HCT116 (cell line): ENCODE measurements around the gene SIRPB2. TPM values are rescaled to one million over a fixed set of nuclear protein-coding genes. Genes with fewer than 3 reads are reported as not detected.
A peak's percentile ranks its signal among the peaks of the same experiment; 100 is the strongest.

Source experiments
- ATAC-seq: fragments of 200-7000 bp; cut with Tn5 transposase; 2 replicates; pipeline ENCODE4 v1.9.1; 2020; ENCODE audit warnings: mild to moderate bottlenecking, moderate library complexity
- BruUV-seq: library from RNA; stranded (reverse); fragments of 400-500 nt; replicated peaks from 2 replicates; lab custom pipeline; 2021; lab: Mats Ljungman, UMichigan
- CTCF ChIA-PET: fragments of 300-600 bp; sonication (Branson Sonifier 250); formaldehyde crosslinking; loops from one replicate; lab custom pipeline; 2021; ENCODE audit warnings: antibody characterized with exemption; lab: Charles Lee
- POLR2A ChIA-PET: fragments of 300-600, 350-600 bp; sonication (Branson Sonifier 250); formaldehyde crosslinking; loops from one replicate; lab custom pipeline; 2021; ENCODE audit warnings: antibody characterized with exemption; lab: Charles Lee
- RAD21 ChIA-PET, 2 experiments: fragments of 300-600 bp; sonication (Branson Sonifier 250); formaldehyde crosslinking; loops; one replicate each; lab custom pipeline; 2023; ENCODE audit warnings: low total read pairs in 2 of 2; ENCODE audit not compliant: uncharacterized antibody in 2 of 2, unreplicated experiment in 2 of 2, low non-redundant PET in 1 of 2; lab: Charles Lee
- DNase-seq: peaks from one replicate; pipeline ENCODE4 v3.0.0-alpha.2; 2010; ENCODE audit warnings: low read depth, low spot score
- H2AFZ ChIP-seq: fragments of 200-600 bp; shearing (Covaris generic), sonication (generic); 2 replicates; pipeline ENCODE4 v1.6.1; 2017; ENCODE audit warnings: low read depth, mixed run types, mixed read lengths, antibody characterized with exemption, low read length; ENCODE audit not compliant: poor library complexity, severe bottlenecking
- H3K27ac ChIP-seq: 2 replicates; pipeline ENCODE4 v1.5.1; 2012; ENCODE audit warnings: low read depth, low read length
- H3K27me3 ChIP-seq: fragments of 200-600 bp; sonication (generic); 2 replicates; pipeline ENCODE4 v1.6.1; 2016; ENCODE audit warnings: mixed run types, low read length, mixed read lengths; ENCODE audit not compliant: insufficient read depth
- H3K36me3 ChIP-seq, 2 experiments: fragments of 200-500 bp in 1 of 2; fragments of 200-600 bp in 1 of 2; sonication (Bioruptor generic) in 1 of 2; sonication (generic) in 1 of 2; 2 replicates each; pipeline versions ENCODE4 v1.5.1 to v1.6.1; 2014 to 2016; ENCODE audit warnings: low read length in 2 of 2, inconsistent platforms in 1 of 2, mixed read lengths in 1 of 2, mixed run types in 1 of 2; ENCODE audit not compliant: insufficient read depth in 2 of 2, control insufficient read depth in 1 of 2
- H3K4me1 ChIP-seq, 2 experiments: fragments of 200-600 bp in 1 of 2; sonication (generic) in 1 of 2; 2 replicates each; pipeline versions ENCODE4 v1.5.1 to v1.6.1; 2012 to 2017; ENCODE audit warnings: low read length in 2 of 2, inconsistent platforms in 1 of 2, mild to moderate bottlenecking in 1 of 2, mixed read lengths in 1 of 2, mixed run types in 1 of 2, moderate library complexity in 1 of 2; ENCODE audit not compliant: insufficient read depth in 2 of 2, control insufficient read depth in 1 of 2
- H3K4me2 ChIP-seq: fragments of 200-600 bp; sonication (generic); 2 replicates; pipeline ENCODE4 v1.6.1; 2017; ENCODE audit warnings: mixed run types, low read length, mixed read lengths
- H3K4me3 ChIP-seq, 2 experiments: fragments of 200-600 bp in 1 of 2; sonication (generic) in 1 of 2; replicated peaks in 1 of 2; 2 replicates each; pipeline ENCODE4 v1.5.1; 2011 to 2016; ENCODE audit warnings: low read length in 2 of 2, control low read depth in 1 of 2, low read depth in 1 of 2, mild to moderate bottlenecking in 1 of 2, mixed read lengths in 1 of 2, mixed run types in 1 of 2
- H3K79me2 ChIP-seq: fragments of 200-600 bp; sonication (generic); 2 replicates; pipeline ENCODE4 v1.6.1; 2017; ENCODE audit warnings: mild to moderate bottlenecking, mixed run types, low read length, moderate library complexity, mixed read lengths; ENCODE audit not compliant: insufficient read depth
- H3K9ac ChIP-seq: fragments of 200-600 bp; sonication (generic); 2 replicates; pipeline ENCODE4 v1.6.1; 2016; ENCODE audit warnings: low read length, mixed read lengths
- H3K9me2 ChIP-seq: fragments of 200-600 bp; sonication (generic), shearing (Covaris generic); 2 replicates; pipeline ENCODE4 v1.6.1; 2017; ENCODE audit warnings: mixed run types, mild to moderate bottlenecking, moderate library complexity; ENCODE audit not compliant: insufficient read depth
- H3K9me3 ChIP-seq, 2 experiments: fragments of 200-500 bp in 1 of 2; fragments of 200-600 bp in 1 of 2; sonication (Bioruptor generic) in 1 of 2; sonication (generic) in 1 of 2; 2 replicates each; pipeline ENCODE4 v1.6.1; 2014 to 2017; ENCODE audit warnings: low read length in 2 of 2, mixed read lengths in 2 of 2, inconsistent platforms in 1 of 2, low read depth in 1 of 2, mild to moderate bottlenecking in 1 of 2, mixed run types in 1 of 2, moderate library complexity in 1 of 2; ENCODE audit not compliant: control insufficient read depth in 1 of 2, insufficient read depth in 1 of 2
- H4K20me1 ChIP-seq: fragments of 200-600 bp; sonication (generic), shearing (Covaris generic); 2 replicates; pipeline ENCODE4 v1.6.1; 2017; ENCODE audit warnings: mixed run types, mild to moderate bottlenecking, moderate library complexity; ENCODE audit not compliant: insufficient read depth
- CEBPB ChIP-seq: IDR thresholded peaks from 2 replicates; pipeline ENCODE4 v1.6.1; 2012; ENCODE audit warnings: low read depth
- EGR1 ChIP-seq: IDR thresholded peaks from 2 replicates; pipeline ENCODE4 v1.6.1; 2012; ENCODE audit warnings: low read depth
- EZH2phosphoT487 ChIP-seq: fragments of 200-600 bp; IDR thresholded peaks from 2 replicates; pipeline ENCODE4 v1.6.1; 2018; ENCODE audit warnings: antibody characterized with exemption, borderline replicate concordance
- FOSL1 ChIP-seq: IDR thresholded peaks from 2 replicates; pipeline ENCODE4 v1.6.1; 2012; ENCODE audit warnings: low read depth
- POLR2A ChIP-seq: IDR thresholded peaks from 2 replicates; pipeline ENCODE4 v1.7.0; 2011; ENCODE audit warnings: borderline replicate concordance; ENCODE audit not compliant: insufficient read depth, insufficient read length; ENCODE audit errors: extremely low read depth
- RAD21 ChIP-seq: IDR thresholded peaks from 2 replicates; pipeline ENCODE4 v1.6.1; 2012; ENCODE audit warnings: low read depth, mild to moderate bottlenecking
- SP1 ChIP-seq: IDR thresholded peaks from 2 replicates; pipeline ENCODE4 v1.6.1; 2012; ENCODE audit warnings: low read depth
- SRF ChIP-seq: IDR thresholded peaks from 2 replicates; pipeline ENCODE4 v1.6.1; 2012; ENCODE audit warnings: low read depth
- YY1 ChIP-seq: IDR thresholded peaks from 2 replicates; pipeline ENCODE4 v1.6.1; 2011; ENCODE audit warnings: low read length, low read depth, moderate library complexity, mild to moderate bottlenecking; ENCODE audit not compliant: insufficient replicate concordance; ENCODE audit errors: extremely low read depth
- ZFX ChIP-seq: fragments of 450-650 bp; IDR thresholded peaks from 2 replicates; pipeline ENCODE4 v1.6.1; 2017
- ZNF274 ChIP-seq: fragments of 200-500 bp; sonication (Bioruptor generic); IDR thresholded peaks from 2 replicates; pipeline ENCODE4 v1.6.1; 2014; ENCODE audit warnings: mild to moderate bottlenecking, low read depth, low read length, inconsistent platforms
- intact Hi-C: fragments of 100-400 bp; cut with micrococcal nuclease; formaldehyde crosslinking; loops from 2 replicates; pipeline ENCODE4 v1.10.0; 2022
- total RNA-seq: library from RNA; stranded (reverse); gene quantifications from one replicate; pipeline ENCODE4 v1.2.1, GENCODE V29; 2021; ENCODE audit not compliant: unreplicated experiment
- TF ChIP-seq, protein P1 (sequence below): IDR thresholded peaks from 2 replicates; pipeline ENCODE4 v1.6.1; 2012; ENCODE audit warnings: low read depth

Gene SIRPB2
- total RNA-seq, 1 experiment from 2014 or later = not detected

DNA sequence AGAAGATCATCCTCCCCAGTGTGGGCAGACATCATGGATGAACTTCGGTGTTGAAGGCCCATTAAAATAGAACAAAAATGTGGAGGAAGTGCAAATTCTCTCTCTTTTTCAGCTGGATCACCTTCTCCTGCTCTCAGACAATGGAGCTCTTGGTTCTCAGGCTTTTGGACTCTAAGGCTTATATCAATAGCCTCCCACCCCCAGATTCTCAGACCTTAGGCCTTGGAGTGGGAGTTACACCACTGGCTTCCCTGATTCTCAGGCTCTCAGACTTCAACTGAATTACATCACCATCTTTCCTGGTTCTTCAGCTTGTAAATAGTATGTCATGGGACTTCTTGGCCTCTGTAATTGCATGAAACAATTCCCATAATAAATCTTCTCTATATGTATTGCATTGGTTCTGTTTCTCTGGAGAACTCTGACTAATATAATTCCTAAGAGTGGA, 61.2 kb downstream of the SIRPB2 start (continued):
- TF ChIP-seq CEBPB (no peak), YY1 (no peak)

DNA sequence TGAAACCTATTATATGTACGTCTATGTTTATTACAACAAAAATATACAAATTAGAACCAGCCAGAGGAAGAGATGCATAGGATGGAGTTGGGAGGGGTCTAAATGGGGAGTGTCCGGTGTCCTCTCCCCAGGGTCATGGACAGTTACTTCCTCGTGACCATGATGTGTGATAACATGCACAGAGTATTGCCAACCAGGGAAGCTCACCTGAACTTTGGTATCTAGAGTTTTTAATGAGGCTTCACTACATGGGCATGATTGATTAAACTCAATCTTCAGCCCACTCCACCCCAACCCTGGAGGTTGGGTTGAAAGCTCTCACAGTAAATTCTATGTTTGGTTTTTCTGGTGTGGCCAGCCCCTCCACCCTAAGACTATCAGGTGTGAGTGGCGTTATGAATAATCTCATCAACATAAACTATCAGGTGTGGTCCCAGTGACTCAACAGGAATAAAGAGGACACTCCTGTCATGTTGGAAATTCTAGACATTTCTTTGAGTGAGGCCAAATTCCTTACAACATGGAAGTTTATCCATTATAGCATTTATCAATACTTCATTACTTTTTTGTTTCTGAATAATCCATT, 62.0 kb downstream of the SIRPB2 start:
- H4K20me1 ChIP-seq = no peaks in the 10 kb centered on the region
- H3K27me3 ChIP-seq = no peaks in the 10 kb centered on the region
- intact Hi-C loops = loop anchor here (5.0 kb wide), 1 partner anchor 37 kb away; the partner anchor contains the start of gene FKBP1A
- ChIA-PET POLR2A (no interaction called here), CTCF (no interaction called here), RAD21 (no interaction called here)
- H3K79me2 ChIP-seq = no peaks in the 10 kb centered on the region
- no TSS peak for BruUV-seq
- no peak overlapping the region for H3K27ac ChIP-seq
- no peak overlapping the region for H3K9ac ChIP-seq
- no peak for DNase-seq
- H3K4me1 ChIP-seq = peaks cover 0 to 8% of the 10 kb centered on the region in 2 experiments; a peak in 2 of 4 replicates
- no peak overlapping the region for H3K4me2 ChIP-seq
- ATAC-seq = no peak
- no peak overlapping the region for H2AFZ ChIP-seq
- no peak for TF ChIP-seq SRF
- TF ChIP-seq FOSL1 = no peak
- no peaks in the 10 kb centered on the region for H3K9me3 ChIP-seq
- H3K36me3 ChIP-seq = no peaks in the 10 kb centered on the region
- H3K9me2 ChIP-seq = no peaks in the 10 kb centered on the region
- no peak overlapping the region for H3K4me3 ChIP-seq

DNA sequence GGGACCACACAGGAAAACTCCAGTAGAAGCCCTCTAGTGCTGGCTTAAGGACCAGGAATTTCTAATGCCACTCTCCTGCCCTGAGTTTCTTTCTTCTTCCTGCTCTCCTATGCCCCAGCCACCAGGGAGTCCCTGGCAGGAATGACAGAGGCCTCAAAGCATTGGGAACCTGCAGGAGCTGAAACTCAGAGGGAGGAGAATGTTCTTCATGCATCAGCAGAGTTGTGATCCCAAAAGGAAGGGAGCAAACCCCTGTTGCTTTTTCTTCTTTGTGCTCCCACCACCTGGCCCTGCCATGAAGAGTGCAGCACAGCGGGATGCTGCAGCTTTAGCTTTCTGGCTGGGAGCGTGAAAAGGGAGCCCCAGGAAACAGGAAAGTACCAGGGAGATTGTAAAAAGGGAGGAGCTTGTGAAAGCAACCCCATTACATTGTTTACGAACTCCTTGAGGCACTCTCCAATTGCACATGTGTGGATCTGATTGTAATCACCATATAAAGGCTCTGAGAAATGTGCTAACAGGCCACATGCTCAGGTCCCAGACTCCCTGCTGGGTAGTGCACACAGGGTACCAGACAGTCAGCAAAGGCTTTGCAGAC, 63.7 kb downstream of the SIRPB2 start:
- no peaks in the 10 kb centered on the region for H3K9me2 ChIP-seq
- no peak overlapping the region for H3K9ac ChIP-seq
- H3K4me1 ChIP-seq = peaks cover 4 to 16% of the 10 kb centered on the region in 2 experiments; a peak in 3 of 4 replicates
- H3K4me2 ChIP-seq = no peak overlapping the region
- CTCF ChIA-PET = interaction anchor here (1.6 kb wide), 1 partner anchor 10 kb away, joined by 9 read pairs; no protein-coding TSS in a partner anchor
- no peak overlapping the region for H3K4me3 ChIP-seq
- no peaks in the 10 kb centered on the region for H3K9me3 ChIP-seq
- intact Hi-C loops = loop anchor here (5.0 kb wide), 1 partner anchor 35 kb away; the partner anchor contains the start of gene FKBP1A
- no peaks in the 10 kb centered on the region for H3K27me3 ChIP-seq
- H2AFZ ChIP-seq = no peak overlapping the region
- no peak for DNase-seq
- no peaks in the 10 kb centered on the region for H4K20me1 ChIP-seq
- no peaks in the 10 kb centered on the region for H3K36me3 ChIP-seq
- no peaks in the 10 kb centered on the region for H3K79me2 ChIP-seq
- H3K27ac ChIP-seq = no peak overlapping the region
- BruUV-seq = no TSS peak
- POLR2A ChIA-PET = no interaction called here
- peak; percentile 60 for ATAC-seq
- RAD21 ChIA-PET = interaction anchor here in 1 of 2 experiments (0.6 kb wide), 1 partner anchor 23 kb away, joined by 3 read pairs; no protein-coding TSS in a partner anchor
- TF ChIP-seq RAD21 = no peak
- no peak for TF ChIP-seq YY1
- no peak for TF ChIP-seq CEBPB
- TF ChIP-seq EGR1 = no peak
- no peak for TF ChIP-seq ZNF274
- TF ChIP-seq, protein P1, sequence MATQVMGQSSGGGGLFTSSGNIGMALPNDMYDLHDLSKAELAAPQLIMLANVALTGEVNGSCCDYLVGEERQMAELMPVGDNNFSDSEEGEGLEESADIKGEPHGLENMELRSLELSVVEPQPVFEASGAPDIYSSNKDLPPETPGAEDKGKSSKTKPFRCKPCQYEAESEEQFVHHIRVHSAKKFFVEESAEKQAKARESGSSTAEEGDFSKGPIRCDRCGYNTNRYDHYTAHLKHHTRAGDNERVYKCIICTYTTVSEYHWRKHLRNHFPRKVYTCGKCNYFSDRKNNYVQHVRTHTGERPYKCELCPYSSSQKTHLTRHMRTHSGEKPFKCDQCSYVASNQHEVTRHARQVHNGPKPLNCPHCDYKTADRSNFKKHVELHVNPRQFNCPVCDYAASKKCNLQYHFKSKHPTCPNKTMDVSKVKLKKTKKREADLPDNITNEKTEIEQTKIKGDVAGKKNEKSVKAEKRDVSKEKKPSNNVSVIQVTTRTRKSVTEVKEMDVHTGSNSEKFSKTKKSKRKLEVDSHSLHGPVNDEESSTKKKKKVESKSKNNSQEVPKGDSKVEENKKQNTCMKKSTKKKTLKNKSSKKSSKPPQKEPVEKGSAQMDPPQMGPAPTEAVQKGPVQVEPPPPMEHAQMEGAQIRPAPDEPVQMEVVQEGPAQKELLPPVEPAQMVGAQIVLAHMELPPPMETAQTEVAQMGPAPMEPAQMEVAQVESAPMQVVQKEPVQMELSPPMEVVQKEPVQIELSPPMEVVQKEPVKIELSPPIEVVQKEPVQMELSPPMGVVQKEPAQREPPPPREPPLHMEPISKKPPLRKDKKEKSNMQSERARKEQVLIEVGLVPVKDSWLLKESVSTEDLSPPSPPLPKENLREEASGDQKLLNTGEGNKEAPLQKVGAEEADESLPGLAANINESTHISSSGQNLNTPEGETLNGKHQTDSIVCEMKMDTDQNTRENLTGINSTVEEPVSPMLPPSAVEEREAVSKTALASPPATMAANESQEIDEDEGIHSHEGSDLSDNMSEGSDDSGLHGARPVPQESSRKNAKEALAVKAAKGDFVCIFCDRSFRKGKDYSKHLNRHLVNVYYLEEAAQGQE = no peak
- TF ChIP-seq POLR2A = no peak
- no peak for TF ChIP-seq EZH2phosphoT487
- TF ChIP-seq ZFX = no peak
- TF ChIP-seq SP1 = no peak
